ENCODE data around the gene CTNND2.

DNA sequence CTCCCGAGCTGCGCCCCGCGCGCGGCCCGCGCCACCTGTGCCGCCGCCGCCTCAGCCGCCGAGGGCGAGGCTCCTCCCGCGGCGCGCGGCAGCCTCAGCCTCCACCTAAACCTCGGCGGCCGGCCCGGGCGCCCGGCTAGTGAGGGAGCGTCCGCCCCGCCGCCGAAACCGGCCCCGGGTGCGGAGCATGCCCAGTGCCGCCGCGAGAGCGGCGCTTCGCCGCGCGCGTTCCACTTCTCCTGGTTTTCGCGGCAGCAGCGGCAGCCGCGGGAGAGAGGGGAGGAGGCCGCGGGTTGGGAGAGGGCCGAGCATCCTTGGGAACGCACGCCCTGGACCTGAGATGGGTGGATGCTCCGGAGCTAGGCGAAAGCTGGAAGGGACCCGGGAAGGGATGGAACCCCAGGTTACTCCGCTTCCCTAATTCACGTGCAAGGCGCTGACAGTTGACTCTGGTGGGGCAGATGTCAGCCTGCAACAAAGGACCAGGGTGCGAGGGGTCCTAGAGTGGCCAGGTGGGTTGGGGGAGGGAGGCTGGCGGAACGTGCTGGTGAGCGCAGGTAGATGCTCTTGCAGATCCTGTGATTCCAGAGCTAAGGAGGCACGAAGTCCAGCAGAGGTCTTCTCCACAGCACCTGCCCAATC is at the start of gene CTNND2:
- TF ChIP-seq POLR2A (IDR thresholded peaks at IDR 0.05): no peak
- TF ChIP-seq, protein P1, sequence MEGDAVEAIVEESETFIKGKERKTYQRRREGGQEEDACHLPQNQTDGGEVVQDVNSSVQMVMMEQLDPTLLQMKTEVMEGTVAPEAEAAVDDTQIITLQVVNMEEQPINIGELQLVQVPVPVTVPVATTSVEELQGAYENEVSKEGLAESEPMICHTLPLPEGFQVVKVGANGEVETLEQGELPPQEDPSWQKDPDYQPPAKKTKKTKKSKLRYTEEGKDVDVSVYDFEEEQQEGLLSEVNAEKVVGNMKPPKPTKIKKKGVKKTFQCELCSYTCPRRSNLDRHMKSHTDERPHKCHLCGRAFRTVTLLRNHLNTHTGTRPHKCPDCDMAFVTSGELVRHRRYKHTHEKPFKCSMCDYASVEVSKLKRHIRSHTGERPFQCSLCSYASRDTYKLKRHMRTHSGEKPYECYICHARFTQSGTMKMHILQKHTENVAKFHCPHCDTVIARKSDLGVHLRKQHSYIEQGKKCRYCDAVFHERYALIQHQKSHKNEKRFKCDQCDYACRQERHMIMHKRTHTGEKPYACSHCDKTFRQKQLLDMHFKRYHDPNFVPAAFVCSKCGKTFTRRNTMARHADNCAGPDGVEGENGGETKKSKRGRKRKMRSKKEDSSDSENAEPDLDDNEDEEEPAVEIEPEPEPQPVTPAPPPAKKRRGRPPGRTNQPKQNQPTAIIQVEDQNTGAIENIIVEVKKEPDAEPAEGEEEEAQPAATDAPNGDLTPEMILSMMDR (IDR thresholded peaks at IDR 0.05): no peak

All from Peyer's patch (tissue), 4 donors.